LNCAP (cell line): ENCODE measurements around the gene ACER3.

Experiments used
- TF ChIP-seq, protein P1 (sequence below): fragments of 450-650 bp; IDR thresholded peaks from 2 replicates; pipeline ENCODE4 v1.5.1; 2017; ENCODE audit warnings: mild to moderate bottlenecking

Gene ACER3

DNA sequence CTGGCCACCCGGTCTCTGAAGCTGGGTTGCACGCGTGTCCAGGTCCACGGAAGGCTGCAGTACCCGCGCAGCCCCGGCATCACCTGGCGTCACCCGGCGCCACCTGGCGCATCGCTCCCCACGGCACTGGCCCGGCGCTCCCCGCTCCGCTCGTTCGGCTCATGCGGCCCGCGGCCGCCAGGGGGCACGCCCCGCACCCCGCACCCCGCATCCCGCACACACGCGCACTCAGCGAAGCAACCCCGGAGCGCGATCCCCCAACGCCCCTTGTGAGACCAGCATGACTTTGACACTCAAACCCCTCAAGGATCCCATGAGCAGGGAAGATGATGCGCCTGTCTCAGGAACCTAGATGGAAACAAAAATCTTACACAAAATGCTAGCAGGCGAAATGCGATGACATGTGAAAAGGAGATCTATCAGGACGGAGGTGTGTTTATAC, 185.4 kb downstream of the ACER3 start:
- TF ChIP-seq, protein P1, sequence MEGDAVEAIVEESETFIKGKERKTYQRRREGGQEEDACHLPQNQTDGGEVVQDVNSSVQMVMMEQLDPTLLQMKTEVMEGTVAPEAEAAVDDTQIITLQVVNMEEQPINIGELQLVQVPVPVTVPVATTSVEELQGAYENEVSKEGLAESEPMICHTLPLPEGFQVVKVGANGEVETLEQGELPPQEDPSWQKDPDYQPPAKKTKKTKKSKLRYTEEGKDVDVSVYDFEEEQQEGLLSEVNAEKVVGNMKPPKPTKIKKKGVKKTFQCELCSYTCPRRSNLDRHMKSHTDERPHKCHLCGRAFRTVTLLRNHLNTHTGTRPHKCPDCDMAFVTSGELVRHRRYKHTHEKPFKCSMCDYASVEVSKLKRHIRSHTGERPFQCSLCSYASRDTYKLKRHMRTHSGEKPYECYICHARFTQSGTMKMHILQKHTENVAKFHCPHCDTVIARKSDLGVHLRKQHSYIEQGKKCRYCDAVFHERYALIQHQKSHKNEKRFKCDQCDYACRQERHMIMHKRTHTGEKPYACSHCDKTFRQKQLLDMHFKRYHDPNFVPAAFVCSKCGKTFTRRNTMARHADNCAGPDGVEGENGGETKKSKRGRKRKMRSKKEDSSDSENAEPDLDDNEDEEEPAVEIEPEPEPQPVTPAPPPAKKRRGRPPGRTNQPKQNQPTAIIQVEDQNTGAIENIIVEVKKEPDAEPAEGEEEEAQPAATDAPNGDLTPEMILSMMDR: peak; percentile 99

DNA sequence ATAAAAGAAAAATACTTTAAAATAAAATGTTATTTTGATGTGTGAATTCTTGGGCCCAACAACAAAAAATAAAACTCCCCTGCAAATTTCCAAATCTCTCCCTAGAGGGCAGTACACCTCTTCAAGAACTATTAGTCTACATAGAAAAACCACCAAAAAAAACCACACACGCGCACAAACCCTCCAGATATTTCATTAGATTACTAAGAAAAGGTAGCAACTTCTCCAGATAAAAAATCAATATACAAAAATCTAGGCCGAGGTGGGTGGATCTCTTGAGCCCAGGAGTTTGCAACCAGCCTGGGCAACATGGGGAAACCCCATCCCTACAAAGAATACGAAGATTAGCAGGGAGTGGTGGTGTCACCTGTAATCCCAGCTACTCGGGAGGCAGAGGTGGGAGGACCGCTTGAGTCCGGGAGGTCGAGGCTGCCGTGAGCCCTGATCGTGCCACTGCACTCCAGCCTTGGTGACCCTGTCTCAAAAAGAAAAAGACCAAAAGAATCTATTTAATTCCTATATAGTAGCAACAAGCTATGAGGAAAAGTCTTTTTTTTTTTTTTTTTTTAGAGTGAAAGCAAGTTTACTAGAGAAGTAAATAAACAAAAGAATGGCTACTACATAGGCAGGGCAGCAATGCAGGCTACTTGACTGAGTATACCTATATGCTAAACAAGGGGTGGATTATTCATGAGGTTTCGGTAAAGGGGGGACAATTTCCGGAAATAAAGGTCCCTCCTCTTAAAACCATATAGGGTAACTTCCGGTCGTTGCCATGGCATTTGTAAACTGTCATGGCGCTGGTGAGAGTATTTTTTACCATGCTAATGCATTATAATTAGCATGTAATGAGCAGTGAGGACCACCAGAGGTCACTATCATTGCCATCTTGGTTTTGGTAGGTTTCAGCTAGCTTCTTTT, 186.5 kb downstream of the ACER3 start:
- TF ChIP-seq, protein P1: peak; percentile 63

DNA sequence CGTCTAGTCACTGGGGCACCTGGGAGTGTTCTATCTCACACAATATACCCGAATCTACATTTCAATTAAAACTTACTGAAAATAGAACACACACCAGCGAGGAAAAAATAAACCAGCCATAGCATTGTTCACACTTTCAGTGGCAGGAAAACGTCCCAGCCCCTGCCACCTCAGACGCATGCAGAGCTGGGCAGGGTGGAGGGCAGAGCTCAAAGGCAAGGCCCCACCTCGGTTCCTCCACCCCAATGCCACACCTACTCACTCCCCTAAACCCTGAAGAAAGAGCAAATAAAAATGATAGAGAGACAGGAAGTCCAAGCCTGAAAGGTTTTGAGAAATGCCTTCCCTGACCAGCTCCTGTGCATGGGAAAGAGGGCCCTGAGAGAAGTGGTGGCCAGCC, 188.3 kb downstream of the ACER3 start:
- TF ChIP-seq, protein P1: no peak

DNA sequence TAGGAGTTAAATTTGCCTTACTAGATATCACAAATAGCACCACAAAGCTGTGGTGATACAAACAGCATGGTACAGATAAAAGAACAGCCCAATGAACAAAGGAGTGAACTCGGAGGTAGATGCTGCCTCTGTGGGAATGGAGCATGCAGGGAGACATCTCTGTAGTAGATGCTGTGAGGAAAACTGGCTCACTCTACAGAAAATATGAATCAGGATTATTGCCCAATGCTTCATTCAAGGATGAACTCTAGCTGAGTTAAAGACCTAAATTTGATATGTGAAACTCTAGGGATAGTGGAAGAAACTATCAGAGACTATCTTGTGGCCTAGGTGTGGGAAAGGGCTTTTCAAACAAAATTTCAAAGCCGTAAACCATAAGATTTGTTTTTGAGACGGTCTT, 190.8 kb downstream of the ACER3 start:
- TF ChIP-seq, protein P1: no peak

DNA sequence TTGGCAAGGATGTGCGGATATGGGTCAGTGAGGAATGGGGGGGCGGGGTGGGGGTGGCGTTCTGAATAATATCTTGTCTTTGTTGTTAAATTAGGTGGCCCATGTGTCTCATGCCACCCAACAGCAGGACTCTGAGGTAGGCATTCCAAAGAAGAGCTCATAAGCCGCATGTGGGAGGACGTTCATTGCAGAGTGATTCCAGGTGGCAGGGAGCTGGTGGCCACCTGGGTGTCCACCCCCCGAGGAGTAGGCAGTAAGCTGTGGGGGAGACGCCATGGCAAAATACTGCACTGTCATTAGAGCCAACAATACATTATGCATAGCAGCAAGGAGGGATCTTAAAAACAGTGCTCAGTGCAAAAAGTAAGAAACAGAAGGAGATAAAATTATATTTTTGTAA, 191.8 kb downstream of the ACER3 start:
- TF ChIP-seq, protein P1: no peak

DNA sequence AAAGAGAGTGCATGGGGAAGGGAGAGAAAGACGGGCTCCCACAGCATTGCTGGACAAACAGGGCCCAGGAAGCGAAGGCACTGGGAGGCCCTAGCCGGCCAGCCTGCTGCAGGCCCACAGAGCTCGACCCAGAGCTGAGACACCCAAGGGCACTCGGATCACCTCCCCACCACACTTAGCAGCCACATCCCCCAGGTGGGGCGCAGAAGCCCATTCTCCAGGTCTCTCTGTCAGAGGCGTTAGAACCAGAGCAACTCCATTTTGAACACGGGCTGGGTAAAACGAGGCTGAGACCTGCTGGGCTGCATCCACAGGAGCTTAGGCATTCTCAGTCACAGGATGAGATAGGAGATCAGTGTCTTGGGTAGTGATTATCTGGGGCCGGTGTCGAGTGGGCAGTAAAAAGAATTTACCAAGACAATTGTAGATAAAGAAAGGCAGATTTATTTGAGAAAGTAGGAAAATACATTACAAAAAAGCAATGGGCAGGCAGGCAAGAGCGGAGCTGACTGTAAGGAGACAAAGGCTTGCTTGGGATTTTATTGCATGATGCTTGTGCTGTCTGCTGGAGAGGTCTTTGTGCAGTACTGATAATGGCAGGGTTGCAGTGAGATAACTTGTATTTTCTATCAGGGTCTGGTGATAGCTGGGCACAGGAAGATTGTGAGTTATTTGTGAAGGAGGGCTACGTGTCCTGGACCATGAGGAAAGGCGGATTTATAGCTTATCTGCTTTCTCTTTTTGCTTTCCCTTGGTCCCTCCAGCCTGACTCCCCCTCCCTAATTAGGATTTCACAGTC, 192.7 kb downstream of the ACER3 start:
- TF ChIP-seq, protein P1: no peak

DNA sequence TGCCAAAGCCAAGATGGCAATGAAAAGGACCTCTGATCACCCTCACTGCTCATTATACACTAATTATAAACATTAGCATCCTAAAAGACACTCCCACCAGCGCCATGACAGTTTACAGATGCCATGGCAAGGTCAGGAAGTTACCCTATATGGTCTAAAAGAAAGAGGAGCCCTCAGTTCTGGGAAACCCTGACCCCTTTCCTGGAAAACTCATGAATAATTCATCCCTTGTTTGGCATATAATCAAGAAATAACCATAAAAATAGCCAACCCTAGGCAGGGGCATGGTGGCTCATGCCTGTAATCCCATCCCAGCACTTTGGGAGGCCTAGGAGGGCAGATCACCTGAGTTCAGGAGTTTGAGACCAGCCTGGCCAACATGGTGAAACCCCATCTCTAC, 193.4 kb downstream of the ACER3 start:
- TF ChIP-seq, protein P1: no peak
